GM12873 (cell line): Measurements from ENCODE around the gene OTC.

Experiments used
- TF ChIP-seq, protein P1 (sequence below): IDR thresholded peaks from 2 replicates; pipeline ENCODE4 v1.5.1; 2012; ENCODE audit warnings: low read depth, mild to moderate bottlenecking, moderate library complexity, low read length, control low read depth; ENCODE audit not compliant: insufficient read depth; ENCODE audit errors: missing control alignments

The OTC gene

DNA sequence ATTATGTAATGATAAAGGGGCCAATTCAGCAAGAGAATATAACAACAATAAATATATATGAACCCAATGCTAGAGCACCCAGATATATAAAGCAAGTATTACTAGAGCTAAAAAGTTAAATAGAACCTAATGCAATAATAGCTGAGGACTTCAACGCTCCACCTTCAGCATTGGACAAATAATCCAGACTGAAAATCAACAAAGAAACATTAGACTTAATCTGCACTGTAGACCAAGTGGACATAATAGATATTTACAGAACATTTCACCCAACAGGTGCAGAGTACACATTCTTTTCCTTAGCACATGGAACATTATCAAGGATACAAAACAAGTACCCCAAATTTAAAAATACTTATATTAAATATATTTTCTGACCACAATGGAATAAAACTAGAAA, 24.3 kb downstream of the OTC start:
- TF ChIP-seq, protein P1, sequence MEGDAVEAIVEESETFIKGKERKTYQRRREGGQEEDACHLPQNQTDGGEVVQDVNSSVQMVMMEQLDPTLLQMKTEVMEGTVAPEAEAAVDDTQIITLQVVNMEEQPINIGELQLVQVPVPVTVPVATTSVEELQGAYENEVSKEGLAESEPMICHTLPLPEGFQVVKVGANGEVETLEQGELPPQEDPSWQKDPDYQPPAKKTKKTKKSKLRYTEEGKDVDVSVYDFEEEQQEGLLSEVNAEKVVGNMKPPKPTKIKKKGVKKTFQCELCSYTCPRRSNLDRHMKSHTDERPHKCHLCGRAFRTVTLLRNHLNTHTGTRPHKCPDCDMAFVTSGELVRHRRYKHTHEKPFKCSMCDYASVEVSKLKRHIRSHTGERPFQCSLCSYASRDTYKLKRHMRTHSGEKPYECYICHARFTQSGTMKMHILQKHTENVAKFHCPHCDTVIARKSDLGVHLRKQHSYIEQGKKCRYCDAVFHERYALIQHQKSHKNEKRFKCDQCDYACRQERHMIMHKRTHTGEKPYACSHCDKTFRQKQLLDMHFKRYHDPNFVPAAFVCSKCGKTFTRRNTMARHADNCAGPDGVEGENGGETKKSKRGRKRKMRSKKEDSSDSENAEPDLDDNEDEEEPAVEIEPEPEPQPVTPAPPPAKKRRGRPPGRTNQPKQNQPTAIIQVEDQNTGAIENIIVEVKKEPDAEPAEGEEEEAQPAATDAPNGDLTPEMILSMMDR, result no peak

DNA sequence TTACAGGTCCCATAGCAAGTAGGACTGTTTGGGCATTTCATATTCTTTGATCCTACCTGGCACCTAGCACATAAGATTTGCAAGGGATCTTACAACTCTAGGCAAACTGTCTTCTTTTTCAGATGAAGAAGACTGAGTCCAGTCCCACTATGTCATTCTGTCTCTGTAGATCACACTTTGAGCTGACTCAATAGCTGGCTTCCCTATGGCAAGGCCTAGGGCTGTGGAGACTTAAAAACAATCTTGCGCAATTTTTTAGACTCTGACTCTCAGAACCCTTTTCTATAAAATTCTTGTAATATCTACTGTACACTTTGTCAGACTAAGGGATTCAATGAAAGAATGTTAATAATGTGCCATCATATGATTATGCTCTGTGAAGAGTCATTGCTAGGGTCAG, 26.7 kb downstream of the OTC start:
- TF ChIP-seq, protein P1, result no peak

DNA sequence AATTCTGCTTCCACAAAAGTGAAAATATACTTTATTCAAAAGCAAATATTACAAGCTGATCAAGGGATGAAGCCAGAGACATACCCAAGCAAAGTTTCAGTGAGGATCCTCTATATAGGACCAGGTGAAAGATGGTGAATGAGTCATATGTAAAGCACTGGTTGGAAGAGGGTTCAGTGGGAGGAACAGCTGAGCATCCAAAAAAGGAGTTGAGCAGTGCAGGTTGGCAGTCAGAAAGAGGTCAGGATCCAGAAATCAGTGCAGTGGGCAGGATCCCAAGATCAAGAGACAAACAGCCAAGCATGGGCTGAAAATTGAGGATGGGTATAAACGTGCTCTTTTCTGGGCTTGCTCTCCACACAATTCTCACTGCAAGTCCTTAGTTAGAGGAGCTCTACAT, 30.3 kb downstream of the OTC start:
- TF ChIP-seq, protein P1, result no peak

DNA sequence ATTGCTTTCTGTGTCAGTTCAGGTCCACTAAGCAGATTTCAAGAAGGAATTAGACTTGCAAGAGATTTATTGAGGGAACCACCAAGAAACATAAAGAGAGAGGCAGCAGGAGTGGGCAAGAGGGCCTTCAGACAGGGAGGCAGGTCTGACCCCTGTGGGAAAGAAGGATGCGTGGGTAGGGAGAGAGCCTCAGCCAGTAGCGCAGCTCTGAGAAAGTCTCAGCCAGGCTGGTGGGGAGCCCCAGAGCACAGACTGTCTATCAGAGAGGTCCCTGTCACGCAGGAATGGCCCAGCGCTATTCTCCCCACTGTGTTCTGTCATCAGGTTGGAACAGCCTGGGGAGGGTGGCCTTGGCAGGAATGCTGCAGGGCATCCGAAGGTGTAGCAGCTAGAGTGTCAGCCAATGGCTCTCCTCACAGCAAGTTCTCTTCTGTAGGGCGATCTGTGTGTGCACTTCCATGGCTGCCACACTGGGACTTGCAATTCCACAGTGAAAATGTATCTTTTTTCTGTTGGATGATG, 48.0 kb downstream of the OTC start:
- TF ChIP-seq, protein P1, result no peak

DNA sequence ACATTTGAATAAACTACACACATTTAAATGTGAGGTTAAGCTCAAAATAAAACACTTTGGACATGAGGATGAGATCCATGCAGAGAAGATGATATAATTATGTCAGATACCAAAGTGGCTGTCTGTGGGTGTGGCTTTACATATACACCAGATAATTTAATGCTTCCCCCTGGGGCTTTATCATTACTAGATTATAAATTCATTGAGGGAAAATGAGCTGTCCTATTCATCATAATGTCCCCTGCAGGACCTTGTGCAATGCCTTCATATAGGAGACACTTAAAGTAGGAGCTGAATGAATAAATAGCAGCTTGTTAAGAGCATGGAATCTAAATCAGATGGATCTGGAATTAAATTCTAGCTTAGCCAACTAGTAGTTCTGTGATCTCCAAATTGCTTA, 49.7 kb downstream of the OTC start:
- TF ChIP-seq, protein P1, result no peak

DNA sequence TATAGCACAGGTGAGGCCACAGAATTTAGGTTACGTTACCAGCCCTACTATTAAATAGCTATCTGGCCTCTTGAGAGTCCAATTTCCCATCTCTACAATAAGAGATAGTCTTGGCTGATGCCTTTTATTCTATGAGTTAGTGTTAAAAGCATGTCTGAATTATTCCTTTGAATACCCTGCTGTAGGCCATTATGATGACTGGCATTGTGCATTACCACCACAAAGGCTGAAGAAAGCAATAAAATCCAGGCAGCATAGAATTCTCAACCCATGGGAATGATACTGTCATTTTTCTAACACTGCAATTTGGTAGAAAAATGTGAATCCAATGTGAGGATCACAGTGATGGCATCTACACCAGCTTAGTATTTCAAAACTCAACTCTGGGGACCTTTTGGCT, 51.4 kb downstream of the OTC start:
- TF ChIP-seq, protein P1, result no peak

DNA sequence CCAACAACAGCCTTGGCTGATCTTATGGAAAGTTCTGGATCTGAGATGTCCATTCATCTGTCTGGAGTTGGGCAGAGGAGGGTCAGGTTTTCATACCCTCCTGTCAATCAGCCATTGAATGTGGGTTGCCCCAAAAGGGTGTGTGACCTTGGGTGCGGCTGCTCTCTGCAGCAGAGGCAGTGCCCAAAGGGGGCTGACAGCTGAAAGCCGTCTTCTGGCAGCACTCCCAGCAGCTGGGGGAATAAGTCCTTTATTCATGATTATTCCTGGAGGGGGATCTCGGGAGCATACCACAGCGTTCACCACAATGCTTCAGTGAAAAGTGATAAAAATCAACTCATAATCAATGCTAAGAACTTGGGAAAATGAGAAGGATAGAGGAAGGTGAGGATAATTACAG, 54.7 kb downstream of the OTC start:
- TF ChIP-seq, protein P1, result no peak
